K562 (cell line): Measurements from ENCODE around the gene ARHGAP9. TPM values are rescaled to one million over a fixed set of nuclear protein-coding genes. Genes with fewer than 3 reads are reported as not detected.

ENCODE experiments used
- ATAC-seq: fragments of 200-7000 bp; cut with Tn5 transposase; 3 replicates; pipeline ENCODE4 v1.9.1; 2020; ENCODE audit warnings: moderate library complexity
- BruUV-seq: library from RNA; stranded (reverse); fragments of 400-500 nt; replicated peaks from 2 replicates; lab custom pipeline; 2021; lab: Mats Ljungman, UMichigan
- CTCF ChIA-PET: fragments of 300-600 bp; formaldehyde crosslinking; extraction: SDS; loops from one replicate; lab custom pipeline; 2021; ENCODE audit warnings: low intra/inter-chr PET ratio; lab: Yijun Ruan, JAX
- POLR2A ChIA-PET: fragments of 300-600, 350-650 bp; sonication (Branson Sonifier 250); formaldehyde crosslinking; extraction: SDS; loops from one replicate; lab custom pipeline; 2021; ENCODE audit warnings: antibody characterized with exemption, inconsistent platforms; lab: Yijun Ruan, JAX
- DNase-seq, 4 experiments: peaks; one replicate each; pipeline versions ENCODE4 v3.0.0 to v3.0.0-alpha.2; 2011 to 2018; ENCODE audit warnings: low spot score in 3 of 4, mixed read lengths in 3 of 4; ENCODE audit errors: extremely low read depth in 1 of 4
- FAIRE-seq: peaks from 2 replicates; lab custom pipeline; 2011; peaks lifted over from hg19 to GRCh38; lab: Jason Lieb, UNC
- H2AFZ ChIP-seq: 2 replicates; pipeline ENCODE4 v1.6.0; 2011; ENCODE audit warnings: low read depth, low read length, control low read depth, inconsistent platforms
- H3K27ac ChIP-seq: fragments of 200-600 bp; 3 replicates; pipeline ENCODE4 v1.8.0; 2011; ENCODE audit warnings: low read depth, mild to moderate bottlenecking, control low read depth, inconsistent platforms, low read length, moderate library complexity, mixed read lengths; ENCODE audit errors: extremely low read depth
- H3K27me3 ChIP-seq, 2 experiments: fragments of 300-600 bp in 1 of 2; 2 replicates in 1 of 2; 3 replicates in 1 of 2; pipeline versions ENCODE4 v1.6.0 to v1.8.0; 2011; ENCODE audit warnings: inconsistent platforms in 2 of 2, low read length in 2 of 2, mild to moderate bottlenecking in 1 of 2, mixed read lengths in 1 of 2, moderate library complexity in 1 of 2; ENCODE audit not compliant: control insufficient read depth in 2 of 2, insufficient read depth in 2 of 2
- H3K36me3 ChIP-seq: fragments of 300-600 bp; 3 replicates; pipeline ENCODE4 v1.8.0; 2011; ENCODE audit warnings: mild to moderate bottlenecking, low read length, inconsistent platforms; ENCODE audit not compliant: control insufficient read depth, insufficient read depth
- H3K4me1 ChIP-seq, 2 experiments: fragments of 200-600 bp in 1 of 2; replicated peaks in 1 of 2; 2 replicates in 1 of 2; 3 replicates in 1 of 2; pipeline versions ENCODE4 v1.5.1 to v1.8.0; 2011; ENCODE audit warnings: inconsistent platforms in 2 of 2, low read length in 2 of 2, mild to moderate bottlenecking in 1 of 2, mixed read lengths in 1 of 2, moderate library complexity in 1 of 2; ENCODE audit not compliant: control insufficient read depth in 2 of 2, insufficient read depth in 2 of 2
- H3K4me2 ChIP-seq: 2 replicates; pipeline ENCODE4 v1.6.1; 2011; ENCODE audit warnings: low read length, control low read depth, inconsistent platforms, mixed read lengths; ENCODE audit not compliant: insufficient read depth
- H3K4me3 ChIP-seq: fragments of 200-600 bp; sonication (generic), shearing (Covaris generic); 2 replicates; pipeline ENCODE4 v1.5.1; 2016; ENCODE audit warnings: control low read depth, inconsistent platforms
- H3K79me2 ChIP-seq: fragments of 200-600 bp; 3 replicates; pipeline ENCODE4 v1.8.0; 2011; ENCODE audit warnings: low read length, inconsistent platforms; ENCODE audit not compliant: control insufficient read depth, insufficient read depth
- H3K9ac ChIP-seq, 2 experiments: 2 replicates each; pipeline versions ENCODE4 v1.6.0 to v1.6.1; 2011; ENCODE audit warnings: low read depth in 2 of 2, low read length in 2 of 2, control low read depth in 1 of 2, inconsistent platforms in 1 of 2, mild to moderate bottlenecking in 1 of 2, mixed read lengths in 1 of 2; ENCODE audit not compliant: insufficient read depth in 1 of 2
- H3K9me1 ChIP-seq: one replicate; pipeline ENCODE4 v1.6.0; 2011; ENCODE audit warnings: inconsistent platforms, mild to moderate bottlenecking, low read length, moderate library complexity; ENCODE audit not compliant: control insufficient read depth, insufficient read depth
- H3K9me3 ChIP-seq: replicated peaks from 2 replicates; pipeline ENCODE4 v1.5.1; 2011; ENCODE audit warnings: low read depth, low read length, inconsistent platforms; ENCODE audit not compliant: control insufficient read depth, insufficient read depth
- H4K20me1 ChIP-seq: replicated peaks from 2 replicates; pipeline ENCODE4 v1.6.1; 2011; ENCODE audit warnings: low read length, inconsistent platforms, mixed read lengths; ENCODE audit not compliant: control insufficient read depth, insufficient read depth
- ATF1 ChIP-seq, 2 experiments: fragments of 450-650 bp in 1 of 2; IDR thresholded peaks; 2 replicates each; pipeline ENCODE4 v1.6.1; 2016; ENCODE audit warnings: missing compliant biosample characterization in 1 of 2, missing genetic modification characterization in 1 of 2
- CBX5 ChIP-seq: IDR thresholded peaks from 2 replicates; pipeline ENCODE4 v1.6.1; 2014; ENCODE audit warnings: low read depth, borderline replicate concordance
- DMBX1 ChIP-seq: fragments of 250-450 bp; sonication (Bioruptor Pico); IDR thresholded peaks from 2 replicates; pipeline ENCODE4 v1.8.0; 2022; ENCODE audit warnings: inconsistent platforms, mild to moderate bottlenecking, moderate library complexity, borderline replicate concordance
- ESRRB ChIP-seq: fragments of 250-450 bp; sonication (Bioruptor Pico); IDR thresholded peaks from 2 replicates; pipeline ENCODE4 v1.5.0; 2020; ENCODE audit warnings: mild to moderate bottlenecking, moderate library complexity, borderline replicate concordance
- ILF3 ChIP-seq: fragments of 450-650 bp; IDR thresholded peaks from 2 replicates; pipeline ENCODE4 v1.6.1; 2018; ENCODE audit warnings: antibody characterized with exemption, mild to moderate bottlenecking, moderate library complexity, borderline replicate concordance
- MED1 ChIP-seq: sonication (generic); formaldehyde crosslinking; IDR thresholded peaks from 2 replicates; pipeline ENCODE4 v1.8.1; 2023; ENCODE audit warnings: missing genetic modification reagents, borderline replicate concordance
- PCBP1 ChIP-seq: fragments of 200-400 bp; formaldehyde crosslinking; IDR thresholded peaks from 2 replicates; pipeline ENCODE4 v1.6.1; 2018; ENCODE audit warnings: mild to moderate bottlenecking, low read depth, low read length; ENCODE audit not compliant: poor library complexity, severe bottlenecking
- RBFOX2 ChIP-seq: fragments of 200-400 bp; formaldehyde crosslinking; IDR thresholded peaks from 2 replicates; pipeline ENCODE4 v1.6.1; 2017; ENCODE audit warnings: low read depth, mild to moderate bottlenecking, low read length, moderate library complexity
- RFX1 ChIP-seq: fragments of 450-650 bp; IDR thresholded peaks from 2 replicates; pipeline ENCODE4 v1.6.1; 2016; ENCODE audit warnings: mild to moderate bottlenecking, moderate library complexity
- SAP30 ChIP-seq: fragments of 200-600 bp; sonication (generic); IDR thresholded peaks from 2 replicates; pipeline ENCODE4 v1.6.1; 2012; ENCODE audit warnings: borderline replicate concordance, low read depth, mild to moderate bottlenecking, moderate library complexity, low read length, control low read depth, inconsistent platforms; ENCODE audit not compliant: insufficient read depth, poor library complexity, severe bottlenecking
- SNIP1 ChIP-seq: fragments of 450-650 bp; IDR thresholded peaks from 2 replicates; pipeline ENCODE4 v1.7.1; 2017; ENCODE audit warnings: low read depth, mild to moderate bottlenecking
- THRAP3 ChIP-seq: fragments of 450-650 bp; IDR thresholded peaks from 2 replicates; pipeline ENCODE4 v1.6.1; 2016; ENCODE audit warnings: mild to moderate bottlenecking, inconsistent platforms, borderline replicate concordance
- WGBS: fragments of 100-300 bp; shearing (Covaris generic); methylation state at CpG from one replicate; pipeline ENCODE4 v1.1.6; 2016; ENCODE audit warnings: low coverage, mixed read lengths; ENCODE audit not compliant: insufficient coverage; ENCODE audit errors: missing lambda C conversion rate; 5-methylcytosine and 5-hydroxymethylcytosine counted together
- in situ Hi-C: fragments of 300-500 bp; cut with MboI; formaldehyde crosslinking; loops from 4 replicates; pipeline ENCODE4 v1.15.0; 2018; ENCODE audit warnings: inconsistent platforms, mixed read lengths
- intact Hi-C: fragments of 100-400 bp; cut with micrococcal nuclease; formaldehyde crosslinking; loops from 2 replicates; pipeline ENCODE4 v1.14.2; 2022
- polyA plus RNA-seq, 8 experiments: library from polyadenylated mRNA; depleted of rRNA in 4 of 8; stranded (reverse) in 5 of 8; unstranded in 3 of 8; fragments of >200 nt; fragmentation: Nextera tagmentation in 2 of 8; fragmentation: Illumina TruSeq in 1 of 8; extraction: Ambion mirVana in 2 of 8; extraction: Trizol in 1 of 8; gene quantifications; 2 replicates each; pipeline versions ENCODE4 v1.2.1 to v1.2.3, GENCODE V29; 2011 to 2014; ENCODE audit warnings: inconsistent platforms in 1 of 8, missing spikeins in 1 of 8
- total RNA-seq, 7 experiments: library from RNA; depleted of rRNA in 6 of 7; stranded (reverse); fragments of >200 nt in 6 of 7; fragmentation: Illumina TruSeq in 2 of 7; extraction: Trizol in 2 of 7; gene quantifications; 2 replicates each; pipeline versions ENCODE4 v1.2.1 to v1.2.3, GENCODE V29; 2011 to 2021; ENCODE audit warnings: low replicate concordance in 1 of 7
- TF ChIP-seq, protein P1 (sequence below), 2 experiments: fragments of 450-650 bp in 1 of 2; sonication (generic) in 1 of 2; formaldehyde crosslinking in 1 of 2; IDR thresholded peaks in 1 of 2; conservative IDR thresholded peaks in 1 of 2; 2 replicates each; pipeline versions ENCODE4 v1.6.1 to v1.8.1; 2016 to 2023; ENCODE audit warnings: mild to moderate bottlenecking in 2 of 2, moderate library complexity in 2 of 2, inconsistent platforms in 1 of 2, missing genetic modification reagents in 1 of 2
- TF ChIP-seq, protein P2 (sequence below): sonication (generic); formaldehyde crosslinking; IDR thresholded peaks from 2 replicates; pipeline ENCODE4 v1.8.0; 2022; ENCODE audit warnings: mild to moderate bottlenecking, missing genetic modification reagents

The ARHGAP9 gene
- total and polyA plus RNA-seq, 9 of the 15 experiments (the other 6 are each of a cell fraction or from before 2014, with no cell fraction given): 1.5 to 10.2 (median 5.1) TPM

DNA sequence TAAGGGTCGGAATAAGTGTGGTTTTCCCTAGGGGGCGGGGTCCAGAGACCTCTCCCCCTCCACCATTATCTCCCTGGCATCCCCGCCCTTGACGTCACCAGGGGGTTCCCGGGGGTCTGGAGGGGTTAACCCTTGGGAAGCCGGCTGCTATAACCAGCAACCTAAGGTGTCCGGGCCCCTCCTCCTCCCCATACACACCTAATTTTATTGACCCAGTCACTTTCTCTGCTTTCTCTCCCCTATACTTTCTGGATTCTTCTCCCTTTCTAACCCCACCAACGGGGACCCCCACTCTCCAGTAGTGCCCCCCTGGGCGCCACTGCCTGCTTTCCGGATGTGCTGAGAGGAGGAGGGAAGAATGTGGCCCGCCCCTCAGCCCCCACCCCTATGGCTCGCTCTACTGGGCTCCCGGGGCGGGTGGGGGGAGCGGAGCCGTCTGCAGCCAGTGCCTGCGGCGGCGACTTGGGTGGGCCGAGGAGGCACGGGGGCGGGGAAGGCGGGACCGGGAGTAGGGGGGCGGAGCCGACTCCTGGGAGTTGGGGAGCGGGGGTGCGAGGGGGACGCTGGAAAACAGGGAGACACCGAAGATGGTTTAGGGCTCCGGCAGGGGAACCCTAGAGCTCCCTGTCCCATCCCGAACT is 18.3 kb downstream of the ARHGAP9 start:
- WGBS: under 1% methylated on average over 15 of the region's 32 CpGs
- no TSS peak for BruUV-seq
- FAIRE-seq (no peak), DNase-seq (peak; percentile 78 to 89 (median 84)), ATAC-seq (peak; percentile 54)
- intact Hi-C loops (no loop called here), in situ Hi-C loops (no loop called here)
- H3K4me1 ChIP-seq: peaks cover 27 to 43% of the 10 kb centered on the region in 2 experiments; a peak in 4 of 5 replicates
- H3K9me1 ChIP-seq: no peaks in the 10 kb centered on the region
- H3K36me3 ChIP-seq: no peaks in the 10 kb centered on the region
- CTCF ChIA-PET: interaction anchor here (0.5 to 1.0 kb wide), 2 partner anchors 38 to 122 kb away, joined by 3 read pairs; no protein-coding TSS in a partner anchor
- H3K9ac ChIP-seq: peak overlapping the region; percentile 42 to 90; a peak in 3 of 4 replicates
- POLR2A ChIA-PET: interaction anchor here (0.6 to 2.3 kb wide), 6 partner anchors 8 to 734 kb away, joined by 3 to 13 read pairs (median 4); no protein-coding TSS in a partner anchor
- H3K27ac ChIP-seq: peak overlapping the region; percentile 46; the same call in 2 of the 3 replicates
- H3K79me2 ChIP-seq: peaks cover 8% of the 10 kb centered on the region; the same call in 2 of the 3 replicates
- H3K9me3 ChIP-seq: no peaks in the 10 kb centered on the region
- peak overlapping the region; percentile 85 for H3K4me2 ChIP-seq
- peaks cover 2 to 14% of the 10 kb centered on the region in 2 experiments; a peak in 1 of 5 replicates for H3K27me3 ChIP-seq
- H2AFZ ChIP-seq: peak overlapping the region; percentile 85
- peak overlapping the region; percentile 51 for H3K4me3 ChIP-seq
- H4K20me1 ChIP-seq: no peaks in the 10 kb centered on the region
- TF ChIP-seq CBX5: no peak
- no peak for TF ChIP-seq DMBX1 (CRISPR knock-in tag)
- no peak for TF ChIP-seq ESRRB
- no peak for TF ChIP-seq MED1 (CRISPR knock-in tag)
- TF ChIP-seq SAP30: no peak
- no peak for TF ChIP-seq THRAP3
- TF ChIP-seq RFX1: no peak
- TF ChIP-seq, protein P1, sequence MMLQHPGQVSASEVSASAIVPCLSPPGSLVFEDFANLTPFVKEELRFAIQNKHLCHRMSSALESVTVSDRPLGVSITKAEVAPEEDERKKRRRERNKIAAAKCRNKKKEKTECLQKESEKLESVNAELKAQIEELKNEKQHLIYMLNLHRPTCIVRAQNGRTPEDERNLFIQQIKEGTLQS (IDR thresholded peaks at IDR 0.05): 0 out of 2 replicates have a peak, but pooled peaks have one; percentile 6
- TF ChIP-seq, protein P1 (CRISPR knock-in tag; conservative IDR thresholded peaks at IDR 0.05): no peak
- TF ChIP-seq, protein P2, sequence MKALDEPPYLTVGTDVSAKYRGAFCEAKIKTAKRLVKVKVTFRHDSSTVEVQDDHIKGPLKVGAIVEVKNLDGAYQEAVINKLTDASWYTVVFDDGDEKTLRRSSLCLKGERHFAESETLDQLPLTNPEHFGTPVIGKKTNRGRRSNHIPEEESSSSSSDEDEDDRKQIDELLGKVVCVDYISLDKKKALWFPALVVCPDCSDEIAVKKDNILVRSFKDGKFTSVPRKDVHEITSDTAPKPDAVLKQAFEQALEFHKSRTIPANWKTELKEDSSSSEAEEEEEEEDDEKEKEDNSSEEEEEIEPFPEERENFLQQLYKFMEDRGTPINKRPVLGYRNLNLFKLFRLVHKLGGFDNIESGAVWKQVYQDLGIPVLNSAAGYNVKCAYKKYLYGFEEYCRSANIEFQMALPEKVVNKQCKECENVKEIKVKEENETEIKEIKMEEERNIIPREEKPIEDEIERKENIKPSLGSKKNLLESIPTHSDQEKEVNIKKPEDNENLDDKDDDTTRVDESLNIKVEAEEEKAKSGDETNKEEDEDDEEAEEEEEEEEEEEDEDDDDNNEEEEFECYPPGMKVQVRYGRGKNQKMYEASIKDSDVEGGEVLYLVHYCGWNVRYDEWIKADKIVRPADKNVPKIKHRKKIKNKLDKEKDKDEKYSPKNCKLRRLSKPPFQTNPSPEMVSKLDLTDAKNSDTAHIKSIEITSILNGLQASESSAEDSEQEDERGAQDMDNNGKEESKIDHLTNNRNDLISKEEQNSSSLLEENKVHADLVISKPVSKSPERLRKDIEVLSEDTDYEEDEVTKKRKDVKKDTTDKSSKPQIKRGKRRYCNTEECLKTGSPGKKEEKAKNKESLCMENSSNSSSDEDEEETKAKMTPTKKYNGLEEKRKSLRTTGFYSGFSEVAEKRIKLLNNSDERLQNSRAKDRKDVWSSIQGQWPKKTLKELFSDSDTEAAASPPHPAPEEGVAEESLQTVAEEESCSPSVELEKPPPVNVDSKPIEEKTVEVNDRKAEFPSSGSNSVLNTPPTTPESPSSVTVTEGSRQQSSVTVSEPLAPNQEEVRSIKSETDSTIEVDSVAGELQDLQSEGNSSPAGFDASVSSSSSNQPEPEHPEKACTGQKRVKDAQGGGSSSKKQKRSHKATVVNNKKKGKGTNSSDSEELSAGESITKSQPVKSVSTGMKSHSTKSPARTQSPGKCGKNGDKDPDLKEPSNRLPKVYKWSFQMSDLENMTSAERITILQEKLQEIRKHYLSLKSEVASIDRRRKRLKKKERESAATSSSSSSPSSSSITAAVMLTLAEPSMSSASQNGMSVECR: 0 out of 2 replicates have a peak, but pooled peaks have one; percentile 43
- TF ChIP-seq SNIP1: no peak
- TF ChIP-seq ILF3: no peak
- no peak for TF ChIP-seq ATF1 (CRISPR knock-in tag; IDR thresholded peaks at IDR 0.05)
- TF ChIP-seq ATF1 (tag; IDR thresholded peaks at IDR 0.05): peak; percentile 34; the same call in 1 of the 2 replicates
- TF ChIP-seq RBFOX2: 0 out of 2 replicates have a peak, but pooled peaks have one; percentile 7
- peak; percentile 2 for TF ChIP-seq PCBP1
